BLaER1 (cell line): ENCODE data around the gene TAP1.

Experiments used
- H3K27ac ChIP-seq: shearing (Covaris generic); formaldehyde crosslinking; 2 replicates; pipeline ENCODE4 v1.8.1; 2022
- H3K27me3 ChIP-seq: shearing (Covaris generic); formaldehyde crosslinking; 2 replicates; pipeline ENCODE4 v1.8.1; 2022
- H3K36me3 ChIP-seq: shearing (Covaris generic); formaldehyde crosslinking; 2 replicates; pipeline ENCODE4 v1.8.1; 2022
- H3K4me1 ChIP-seq: shearing (Covaris generic); formaldehyde crosslinking; 2 replicates; pipeline ENCODE4 v1.8.1; 2022
- H3K4me2 ChIP-seq: shearing (Covaris generic); formaldehyde crosslinking; 2 replicates; pipeline ENCODE4 v1.8.1; 2022
- H3K4me3 ChIP-seq: shearing (Covaris generic); formaldehyde crosslinking; 2 replicates; pipeline ENCODE4 v1.8.1; 2022
- H3K9ac ChIP-seq: shearing (Covaris generic); formaldehyde crosslinking; 2 replicates; pipeline ENCODE4 v1.8.1; 2022
- H3K9me3 ChIP-seq: shearing (Covaris generic); formaldehyde crosslinking; 2 replicates; pipeline ENCODE4 v1.8.1; 2022
- H4K20me1 ChIP-seq: shearing (Covaris generic); formaldehyde crosslinking; 2 replicates; pipeline ENCODE4 v1.8.1; 2022
- Cebpa-rat ChIP-seq: shearing (Covaris generic); IDR thresholded peaks from 2 replicates; pipeline ENCODE4 v1.8.1; 2022

TAP1 gene

GRCh38 chr6:32851025-32851424 is 2.5 kb downstream of the TAP1 start:
- Histone ChIP-seq H3K36me3 (peaks cover 56% of the 10 kb centered on the region), H4K20me1 (no peaks in the 10 kb centered on the region; the same call in 1 of the 2 replicates), H3K9ac (0 out of 2 replicates have a peak overlapping the region, but pooled peaks have one; percentile 15), H3K27ac (no peak overlapping the region), H3K27me3 (no peaks in the 10 kb centered on the region), H3K9me3 (no peaks in the 10 kb centered on the region; the same call in 1 of the 2 replicates), H3K4me2 (peak overlapping the region; percentile 93), H3K4me1 (peaks cover 56% of the 10 kb centered on the region), H3K4me3 (no peak overlapping the region)
- TF ChIP-seq Cebpa-rat = no peak

GRCh38 chr6:32849126-32849525 is 4.4 kb downstream of the TAP1 start:
- H3K4me1 ChIP-seq = peaks cover 53% of the 10 kb centered on the region
- H3K4me2 ChIP-seq = no peak overlapping the region
- peaks cover 58% of the 10 kb centered on the region for H3K36me3 ChIP-seq
- TF ChIP-seq Cebpa-rat = no peak
- no peak overlapping the region for H3K27ac ChIP-seq
- H3K9ac ChIP-seq = no peak overlapping the region
- no peaks in the 10 kb centered on the region; the same call in 1 of the 2 replicates for H3K9me3 ChIP-seq
- no peaks in the 10 kb centered on the region; the same call in 1 of the 2 replicates for H4K20me1 ChIP-seq
- no peaks in the 10 kb centered on the region for H3K27me3 ChIP-seq
- H3K4me3 ChIP-seq = no peak overlapping the region

GRCh38 chr6:32847795-32848194 is 5.7 kb downstream of the TAP1 start:
- Histone ChIP-seq H3K27me3 (no peaks in the 10 kb centered on the region), H3K36me3 (peaks cover 58% of the 10 kb centered on the region), H4K20me1 (no peaks in the 10 kb centered on the region; the same call in 1 of the 2 replicates), H3K9ac (no peak overlapping the region), H3K9me3 (no peaks in the 10 kb centered on the region; the same call in 1 of the 2 replicates), H3K27ac (no peak overlapping the region), H3K4me1 (peaks cover 59% of the 10 kb centered on the region), H3K4me3 (no peak overlapping the region), H3K4me2 (no peak overlapping the region)
- no peak for TF ChIP-seq Cebpa-rat

- H3K9ac ChIP-seq = no peak overlapping the region; the same call in 1 of the 2 replicates
- peak overlapping the region; percentile 97; the same call in 1 of the 2 replicates for H3K27ac ChIP-seq
- H3K4me2 ChIP-seq = peak overlapping the region; percentile 94
- no peaks in the 10 kb centered on the region; the same call in 1 of the 2 replicates for H3K9me3 ChIP-seq
- peaks cover 60% of the 10 kb centered on the region for H3K4me1 ChIP-seq
- H3K27me3 ChIP-seq = no peaks in the 10 kb centered on the region
- no peak overlapping the region for H3K4me3 ChIP-seq
- peaks cover 65% of the 10 kb centered on the region for H3K36me3 ChIP-seq
- TF ChIP-seq Cebpa-rat = no peak
- no peaks in the 10 kb centered on the region; the same call in 1 of the 2 replicates for H4K20me1 ChIP-seq
Observed at GRCh38 chr6:32847004-32847403, 6.5 kb downstream of the TAP1 start.

- H3K27me3 ChIP-seq = no peaks in the 10 kb centered on the region
Observed at GRCh38 chr6:32845384-32845884, 8.1 kb downstream of the TAP1 start.

GRCh38 chr6:32844839-32845383 is 8.6 kb downstream of the TAP1 start:
- peak overlapping the region; percentile 94 for H3K4me2 ChIP-seq
- H3K27ac ChIP-seq = peak overlapping the region; percentile 97
- peaks cover 68% of the 10 kb centered on the region for H3K4me1 ChIP-seq
- TF ChIP-seq Cebpa-rat = no peak
- H3K4me3 ChIP-seq = peak overlapping the region; percentile 83
- H3K9ac ChIP-seq = peak overlapping the region; percentile 92
- no peaks in the 10 kb centered on the region; the same call in 1 of the 2 replicates for H3K9me3 ChIP-seq
- no peaks in the 10 kb centered on the region for H4K20me1 ChIP-seq
- H3K36me3 ChIP-seq = peaks cover 61% of the 10 kb centered on the region
- no peaks in the 10 kb centered on the region for H3K27me3 ChIP-seq

More at GRCh38 chr6:32845384-32845884, 8.1 kb downstream of the TAP1 start:
- Histone ChIP-seq H3K9me3 (no peaks in the 10 kb centered on the region; the same call in 1 of the 2 replicates), H3K9ac (peak overlapping the region; percentile 92), H3K4me3 (peak overlapping the region; percentile 83), H4K20me1 (no peaks in the 10 kb centered on the region), H3K4me2 (peak overlapping the region; percentile 94), H3K27ac (peak overlapping the region; percentile 97), H3K36me3 (peaks cover 66% of the 10 kb centered on the region), H3K4me1 (peaks cover 62% of the 10 kb centered on the region)
- TF ChIP-seq Cebpa-rat = no peak

GRCh38 chr6:32843979-32844838 is 9.3 kb downstream of the TAP1 start, which contains the start of gene PSMB8:
TSS of gene PSMB8 (minus strand) at chr6:32844047. CDS start at chr6:32843996, 51 bp downstream.
- Histone ChIP-seq H3K4me2 (peak within 1 kb of the TSS; percentile 94), H3K36me3 (peaks cover 54% of the 10 kb centered on the region), H3K9me3 (no peaks in the 10 kb centered on the region; the same call in 1 of the 2 replicates), H3K27ac (peak within 1 kb of the TSS; percentile 97), H3K27me3 (no peaks in the 10 kb centered on the region), H3K9ac (peak within 1 kb of the TSS; percentile 92), H3K4me3 (peak within 1 kb of the TSS; percentile 83), H3K4me1 (peaks cover 75% of the 10 kb centered on the region), H4K20me1 (no peaks in the 10 kb centered on the region)
- no peak for TF ChIP-seq Cebpa-rat

GRCh38 chr6:32843331-32843978 is 10.0 kb downstream of the TAP1 start:
- no peaks in the 10 kb centered on the region for H4K20me1 ChIP-seq
- peaks cover 47% of the 10 kb centered on the region for H3K36me3 ChIP-seq
- peak overlapping the region; percentile 94 for H3K4me2 ChIP-seq
- no peak for TF ChIP-seq Cebpa-rat
- peak overlapping the region; percentile 92 for H3K9ac ChIP-seq
- no peaks in the 10 kb centered on the region for H3K27me3 ChIP-seq
- peaks cover 79% of the 10 kb centered on the region for H3K4me1 ChIP-seq
- peak overlapping the region; percentile 97 for H3K27ac ChIP-seq
- peak overlapping the region; percentile 83 for H3K4me3 ChIP-seq
- no peaks in the 10 kb centered on the region; the same call in 1 of the 2 replicates for H3K9me3 ChIP-seq

- Histone ChIP-seq H4K20me1 (no peaks in the 10 kb centered on the region), H3K9ac (peak overlapping the region; percentile 92), H3K27me3 (no peaks in the 10 kb centered on the region), H3K4me2 (peak overlapping the region; percentile 94), H3K4me1 (peaks cover 74% of the 10 kb centered on the region), H3K36me3 (peaks cover 39% of the 10 kb centered on the region), H3K27ac (peak overlapping the region; percentile 97), H3K9me3 (no peaks in the 10 kb centered on the region), H3K4me3 (peak overlapping the region; percentile 83)
- TF ChIP-seq Cebpa-rat = no peak
Observed at GRCh38 chr6:32842690-32843089, 10.8 kb downstream of the TAP1 start.
